ENCODE measurements around the gene ROBO1.
"Not testable (repeated sequence)": the region's sequence is repeated elsewhere in the genome, so short reads cannot be mapped to it uniquely, and the experiment has no call there.

ROBO1 gene

GRCh38 chr3:78754066-78754743 is 1013.6 kb downstream of the ROBO1 start:
- DNase-seq: no peak

- DNase-seq: no peak
These were observed 1016.5 kb downstream of the ROBO1 start for GRCh38 chr3:78751266-78751665.

- not testable (repeated sequence) for DNase-seq
These were observed 1017.5 kb downstream of the ROBO1 start for GRCh38 chr3:78750291-78750690.

- DNase-seq: no peak
These were observed 1018.7 kb downstream of the ROBO1 start for GRCh38 chr3:78749056-78749455.

GRCh38 chr3:78745847-78746246 is 1022.0 kb downstream of the ROBO1 start:
- DNase-seq: no peak

GRCh38 chr3:78742491-78742890 is 1025.3 kb downstream of the ROBO1 start:
- DNase-seq: peak; percentile 25

- no peak for DNase-seq
These were observed 1025.8 kb downstream of the ROBO1 start for GRCh38 chr3:78742041-78742440.

GRCh38 chr3:78741066-78741645 is 1026.6 kb downstream of the ROBO1 start:
- DNase-seq: no peak

- DNase-seq: no peak
These were observed 1029.0 kb downstream of the ROBO1 start for GRCh38 chr3:78738833-78739232.

GRCh38 chr3:78737988-78738387 is 1029.8 kb downstream of the ROBO1 start:
- no peak for DNase-seq

- DNase-seq: no peak
These were observed 1030.9 kb downstream of the ROBO1 start for GRCh38 chr3:78736863-78737262.

GRCh38 chr3:78734048-78734637 is 1033.7 kb downstream of the ROBO1 start:
- DNase-seq: no peak

GRCh38 chr3:78732893-78733292 is 1034.9 kb downstream of the ROBO1 start:
- no peak for DNase-seq

GRCh38 chr3:78732471-78732870 is 1035.3 kb downstream of the ROBO1 start:
- DNase-seq: no peak

GRCh38 chr3:78729946-78730345 is 1037.9 kb downstream of the ROBO1 start:
- no peak for DNase-seq

- DNase-seq: peak; percentile 28
These were observed 1039.2 kb downstream of the ROBO1 start for GRCh38 chr3:78728406-78729145.

- no peak for DNase-seq
These were observed 1041.3 kb downstream of the ROBO1 start for GRCh38 chr3:78726545-78726944.

- no peak for DNase-seq
These were observed 1042.0 kb downstream of the ROBO1 start for GRCh38 chr3:78725703-78726246.

- DNase-seq: no peak
These were observed 1042.9 kb downstream of the ROBO1 start for GRCh38 chr3:78724859-78725258.

- DNase-seq: not testable (repeated sequence)
These were observed 1043.4 kb downstream of the ROBO1 start for GRCh38 chr3:78724364-78724763.

- DNase-seq: no peak
These were observed 1045.8 kb downstream of the ROBO1 start for GRCh38 chr3:78721771-78722543.

GRCh38 chr3:78718707-78719106 is 1049.1 kb downstream of the ROBO1 start:
- DNase-seq: no peak

- no peak for DNase-seq
These were observed 1050.8 kb downstream of the ROBO1 start for GRCh38 chr3:78717041-78717440.
